Measurements from ENCODE around the gene AUTS2.

GRCh38 chr7:70574970-70575799 is 976.9 kb downstream of the AUTS2 start:
- TF ChIP-seq, protein P1, sequence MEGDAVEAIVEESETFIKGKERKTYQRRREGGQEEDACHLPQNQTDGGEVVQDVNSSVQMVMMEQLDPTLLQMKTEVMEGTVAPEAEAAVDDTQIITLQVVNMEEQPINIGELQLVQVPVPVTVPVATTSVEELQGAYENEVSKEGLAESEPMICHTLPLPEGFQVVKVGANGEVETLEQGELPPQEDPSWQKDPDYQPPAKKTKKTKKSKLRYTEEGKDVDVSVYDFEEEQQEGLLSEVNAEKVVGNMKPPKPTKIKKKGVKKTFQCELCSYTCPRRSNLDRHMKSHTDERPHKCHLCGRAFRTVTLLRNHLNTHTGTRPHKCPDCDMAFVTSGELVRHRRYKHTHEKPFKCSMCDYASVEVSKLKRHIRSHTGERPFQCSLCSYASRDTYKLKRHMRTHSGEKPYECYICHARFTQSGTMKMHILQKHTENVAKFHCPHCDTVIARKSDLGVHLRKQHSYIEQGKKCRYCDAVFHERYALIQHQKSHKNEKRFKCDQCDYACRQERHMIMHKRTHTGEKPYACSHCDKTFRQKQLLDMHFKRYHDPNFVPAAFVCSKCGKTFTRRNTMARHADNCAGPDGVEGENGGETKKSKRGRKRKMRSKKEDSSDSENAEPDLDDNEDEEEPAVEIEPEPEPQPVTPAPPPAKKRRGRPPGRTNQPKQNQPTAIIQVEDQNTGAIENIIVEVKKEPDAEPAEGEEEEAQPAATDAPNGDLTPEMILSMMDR (IDR thresholded peaks at IDR 0.05 in 8 of 11, conservative IDR thresholded peaks at IDR 0.05 in 3 of 11), result no peak
- no peak for TF ChIP-seq POLR2AphosphoS5 (IDR thresholded peaks at IDR 0.05)

All from spleen (tissue), 7 donors.